ENCODE measurements around the gene ITFG1.

The ITFG1 gene

GRCh38 chr16:47308601-47309000, 152.3 kb downstream of the ITFG1 start:
- H3K27me3 ChIP-seq (ENCODE audit: insufficient read depth, low read length, poor library complexity, severe bottlenecking), result no peaks in the 10 kb centered on the region
- no peak overlapping the region for H3K4me2 ChIP-seq (ENCODE audit: low read depth, low read length, poor library complexity, severe bottlenecking)
- H3K4me3 ChIP-seq (ENCODE audit: low read length, poor library complexity, severe bottlenecking), result no peak overlapping the region
- no peaks in the 10 kb centered on the region for H3F3A ChIP-seq (ENCODE audit: low read depth)
- no peaks in the 10 kb centered on the region for H3K79me2 ChIP-seq (ENCODE audit: insufficient read depth, low read length)
- H3K36me3 ChIP-seq (ENCODE audit: insufficient read depth, low read length), result peaks cover 27% of the 10 kb centered on the region
- no peak overlapping the region for H3K9ac ChIP-seq (ENCODE audit: low read depth, low read length, poor library complexity, severe bottlenecking)
- no peaks in the 10 kb centered on the region for H3K4me1 ChIP-seq (ENCODE audit: insufficient read depth, low read length, poor library complexity, severe bottlenecking)
- no peak for TF ChIP-seq CTCF (conservative IDR thresholded peaks at IDR 0.05; ENCODE audit: low read length)
- TF ChIP-seq EZH2phosphoT487 (IDR thresholded peaks at IDR 0.05; ENCODE audit: borderline replicate concordance), result no peak
- no peak overlapping the region for H2AFZ ChIP-seq (ENCODE audit: low read length)
- no peaks in the 10 kb centered on the region for H3K9me3 ChIP-seq (ENCODE audit: insufficient read depth, low read depth, low read length)
- no peaks in the 10 kb centered on the region for H3K9me2 ChIP-seq (replicated peaks; ENCODE audit: low read depth, low read length)
- no peaks in the 10 kb centered on the region for H4K20me1 ChIP-seq (ENCODE audit: insufficient read depth, low read length, poor library complexity, severe bottlenecking)

- Histone ChIP-seq H3K4me1 (ENCODE audit: insufficient read depth, low read length, poor library complexity, severe bottlenecking) (no peaks in the 10 kb centered on the region), H3K9me3 (ENCODE audit: insufficient read depth, low read depth, low read length) (no peaks in the 10 kb centered on the region), H3K79me2 (ENCODE audit: insufficient read depth, low read length) (no peaks in the 10 kb centered on the region), H4K20me1 (ENCODE audit: insufficient read depth, low read length, poor library complexity, severe bottlenecking) (no peaks in the 10 kb centered on the region), H3K9me2 (replicated peaks; ENCODE audit: low read depth, low read length) (no peaks in the 10 kb centered on the region), H3K9ac (ENCODE audit: low read depth, low read length, poor library complexity, severe bottlenecking) (no peak overlapping the region), H3K36me3 (ENCODE audit: insufficient read depth, low read length) (peaks cover 12% of the 10 kb centered on the region; the same call in 1 of the 2 replicates), H3K4me2 (ENCODE audit: low read depth, low read length, poor library complexity, severe bottlenecking) (no peak overlapping the region), H3K27me3 (ENCODE audit: insufficient read depth, low read length, poor library complexity, severe bottlenecking) (no peaks in the 10 kb centered on the region), H2AFZ (ENCODE audit: low read length) (no peak overlapping the region), H3K4me3 (ENCODE audit: low read length, poor library complexity, severe bottlenecking) (no peak overlapping the region), H3F3A (ENCODE audit: low read depth) (no peaks in the 10 kb centered on the region)
- no peak for TF ChIP-seq EZH2phosphoT487 (IDR thresholded peaks at IDR 0.05; ENCODE audit: borderline replicate concordance)
- TF ChIP-seq CTCF (conservative IDR thresholded peaks at IDR 0.05; ENCODE audit: low read length), result no peak
Measured at GRCh38 chr16:47304563-47304962, 156.3 kb downstream of the ITFG1 start.

GRCh38 chr16:47299587-47299986, 161.3 kb downstream of the ITFG1 start:
- Histone ChIP-seq H3K27me3 (ENCODE audit: insufficient read depth, low read length, poor library complexity, severe bottlenecking) (no peaks in the 10 kb centered on the region), H3K36me3 (ENCODE audit: insufficient read depth, low read length) (peaks cover 19% of the 10 kb centered on the region), H3F3A (ENCODE audit: low read depth) (no peaks in the 10 kb centered on the region), H3K9me3 (ENCODE audit: insufficient read depth, low read depth, low read length) (peaks cover 4% of the 10 kb centered on the region; the same call in 1 of the 2 replicates), H3K79me2 (ENCODE audit: insufficient read depth, low read length) (no peaks in the 10 kb centered on the region), H3K4me3 (ENCODE audit: low read length, poor library complexity, severe bottlenecking) (no peak overlapping the region), H2AFZ (ENCODE audit: low read length) (no peak overlapping the region), H3K9ac (ENCODE audit: low read depth, low read length, poor library complexity, severe bottlenecking) (no peak overlapping the region), H4K20me1 (ENCODE audit: insufficient read depth, low read length, poor library complexity, severe bottlenecking) (no peaks in the 10 kb centered on the region), H3K4me2 (ENCODE audit: low read depth, low read length, poor library complexity, severe bottlenecking) (no peak overlapping the region), H3K4me1 (ENCODE audit: insufficient read depth, low read length, poor library complexity, severe bottlenecking) (no peaks in the 10 kb centered on the region), H3K9me2 (replicated peaks; ENCODE audit: low read depth, low read length) (no peaks in the 10 kb centered on the region; the same call in 1 of the 2 replicates)
- TF ChIP-seq CTCF (conservative IDR thresholded peaks at IDR 0.05; ENCODE audit: low read length) (no peak), EZH2phosphoT487 (IDR thresholded peaks at IDR 0.05; ENCODE audit: borderline replicate concordance) (no peak)

All from Loucy (cell line).